ENCODE measurements around the gene INPP5K. TPM values are rescaled to one million over a fixed set of nuclear protein-coding genes. Genes with fewer than 3 reads are reported as not detected.

Gene INPP5K
- total and polyA plus RNA-seq, 4 donors, result 33.6 to 76.7 (median 41.0) TPM

DNA sequence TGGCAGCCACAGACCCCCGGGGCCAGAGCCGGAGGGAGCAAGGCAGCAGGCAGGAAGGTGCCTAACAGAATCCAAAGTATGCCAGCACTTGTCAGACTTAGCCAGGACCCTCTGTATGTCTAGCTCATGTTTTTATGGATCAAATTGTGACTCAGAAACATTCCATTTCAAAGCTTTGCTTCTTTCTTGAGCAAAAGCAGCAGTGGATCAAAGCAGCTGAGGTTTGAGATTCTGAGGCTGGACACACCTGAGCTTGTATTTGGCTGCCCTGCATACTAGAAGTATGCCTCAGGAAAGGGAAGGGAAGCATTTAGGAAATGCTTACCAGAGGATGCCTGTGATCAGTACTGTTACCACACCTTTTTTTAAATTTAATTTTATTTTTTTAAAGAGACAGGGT, 18.2 kb downstream of the INPP5K start:
- Histone ChIP-seq H3K9ac (ENCODE audit: insufficient read depth in 1 of 2, low read length in 2 of 2) (no peak overlapping the region), H3K4me1 (ENCODE audit: control insufficient read depth in 5 of 5, insufficient read depth in 5 of 5, low read length in 5 of 5) (peaks cover 0 to 20% (median 11%) of the 10 kb centered on the region in 5 donors), H3K4me3 (no peak overlapping the region), H3K27ac (ENCODE audit: low read depth in 1 of 2, low read length in 1 of 2) (no peak overlapping the region), H3K27me3 (ENCODE audit: control insufficient read depth in 3 of 3, insufficient read depth in 3 of 3, low read length in 2 of 3) (no peaks in the 10 kb centered on the region), H3K36me3 (ENCODE audit: control insufficient read depth in 4 of 4, insufficient read depth in 4 of 4, low read length in 4 of 4) (peaks cover 0 to 38% (median 4%) of the 10 kb centered on the region in 4 donors), H3K9me3 (ENCODE audit: control insufficient read depth in 4 of 4, insufficient read depth in 3 of 4, low read length in 3 of 4) (no peaks in the 10 kb centered on the region)
- TF ChIP-seq, protein P1, sequence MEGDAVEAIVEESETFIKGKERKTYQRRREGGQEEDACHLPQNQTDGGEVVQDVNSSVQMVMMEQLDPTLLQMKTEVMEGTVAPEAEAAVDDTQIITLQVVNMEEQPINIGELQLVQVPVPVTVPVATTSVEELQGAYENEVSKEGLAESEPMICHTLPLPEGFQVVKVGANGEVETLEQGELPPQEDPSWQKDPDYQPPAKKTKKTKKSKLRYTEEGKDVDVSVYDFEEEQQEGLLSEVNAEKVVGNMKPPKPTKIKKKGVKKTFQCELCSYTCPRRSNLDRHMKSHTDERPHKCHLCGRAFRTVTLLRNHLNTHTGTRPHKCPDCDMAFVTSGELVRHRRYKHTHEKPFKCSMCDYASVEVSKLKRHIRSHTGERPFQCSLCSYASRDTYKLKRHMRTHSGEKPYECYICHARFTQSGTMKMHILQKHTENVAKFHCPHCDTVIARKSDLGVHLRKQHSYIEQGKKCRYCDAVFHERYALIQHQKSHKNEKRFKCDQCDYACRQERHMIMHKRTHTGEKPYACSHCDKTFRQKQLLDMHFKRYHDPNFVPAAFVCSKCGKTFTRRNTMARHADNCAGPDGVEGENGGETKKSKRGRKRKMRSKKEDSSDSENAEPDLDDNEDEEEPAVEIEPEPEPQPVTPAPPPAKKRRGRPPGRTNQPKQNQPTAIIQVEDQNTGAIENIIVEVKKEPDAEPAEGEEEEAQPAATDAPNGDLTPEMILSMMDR (IDR thresholded peaks at IDR 0.05; ENCODE audit: control extremely low read depth, extremely low read depth), result no peak
- WGBS, 2 donors, result 60 to 76% methylated on average over 2 of the region's 2 CpGs
- DNase-seq (no peak), ATAC-seq (ENCODE audit: insufficient read depth, low FRiP score) (no peak)

- Histone ChIP-seq H3K4me3 (no peak overlapping the region), H3K4me1 (ENCODE audit: control insufficient read depth in 5 of 5, insufficient read depth in 5 of 5, low read length in 5 of 5) (peaks cover 0 to 23% (median 11%) of the 10 kb centered on the region in 5 donors), H3K27ac (ENCODE audit: low read depth in 1 of 2, low read length in 1 of 2) (no peak overlapping the region), H3K9ac (ENCODE audit: insufficient read depth in 1 of 2, low read length in 2 of 2) (no peak overlapping the region), H3K9me3 (ENCODE audit: control insufficient read depth in 4 of 4, insufficient read depth in 3 of 4, low read length in 3 of 4) (no peaks in the 10 kb centered on the region), H3K36me3 (ENCODE audit: control insufficient read depth in 4 of 4, insufficient read depth in 4 of 4, low read length in 4 of 4) (peaks cover 0 to 38% (median 4%) of the 10 kb centered on the region in 4 donors), H3K27me3 (ENCODE audit: control insufficient read depth in 3 of 3, insufficient read depth in 3 of 3, low read length in 2 of 3) (no peaks in the 10 kb centered on the region)
- no peak for DNase-seq
- 57 to 81% methylated on average over 15 of the region's 15 CpGs for WGBS, 2 donors
- TF ChIP-seq, protein P1 (IDR thresholded peaks at IDR 0.05; ENCODE audit: control extremely low read depth, extremely low read depth), result no peak
- no peak for ATAC-seq (ENCODE audit: insufficient read depth, low FRiP score)
Observed at GRCh38 chr17:1497831-1498230, 18.6 kb downstream of the INPP5K start.

- TF ChIP-seq, protein P1 (IDR thresholded peaks at IDR 0.05; ENCODE audit: control extremely low read depth, extremely low read depth), result no peak
- Histone ChIP-seq H3K36me3 (ENCODE audit: control insufficient read depth in 4 of 4, insufficient read depth in 4 of 4, low read length in 4 of 4) (peaks cover 0 to 36% (median 4%) of the 10 kb centered on the region in 4 donors), H3K27me3 (ENCODE audit: control insufficient read depth in 3 of 3, insufficient read depth in 3 of 3, low read length in 2 of 3) (no peaks in the 10 kb centered on the region), H3K9me3 (ENCODE audit: control insufficient read depth in 4 of 4, insufficient read depth in 3 of 4, low read length in 3 of 4) (no peaks in the 10 kb centered on the region), H3K4me1 (ENCODE audit: control insufficient read depth in 5 of 5, insufficient read depth in 5 of 5, low read length in 5 of 5) (peaks cover 0 to 30% (median 11%) of the 10 kb centered on the region in 5 donors), H3K27ac (ENCODE audit: low read depth in 1 of 2, low read length in 1 of 2) (no peak overlapping the region), H3K4me3 (no peak overlapping the region), H3K9ac (ENCODE audit: insufficient read depth in 1 of 2, low read length in 2 of 2) (no peak overlapping the region)
- WGBS, 2 donors, result 91 to 95% methylated on average over 14 of the region's 14 CpGs
- ATAC-seq (ENCODE audit: insufficient read depth, low FRiP score) (no peak), DNase-seq (no peak)
Observed at GRCh38 chr17:1496869-1497268, 19.5 kb downstream of the INPP5K start.
